Type B pancreatic cell (in vitro differentiated cells): ENCODE results near the gene PNPLA1. TPM values are rescaled to one million over a fixed set of nuclear protein-coding genes. Genes with fewer than 3 reads are reported as not detected.

Source experiments
- DNase-seq: peaks from one replicate; pipeline ENCODE4 v3.0.0; 2021; ENCODE audit warnings: mixed read lengths; ENCODE audit not compliant: unreplicated experiment; ENCODE audit errors: extremely low spot score
- H3K27ac Mint-ChIP-seq: 2 replicates; pipeline ENCODE4 v1.8.0; 2021; ENCODE audit warnings: mild to moderate bottlenecking, mixed read lengths
- H3K27me3 Mint-ChIP-seq: 2 replicates; pipeline ENCODE4 v1.8.0; 2021; ENCODE audit warnings: mixed read lengths
- H3K36me3 Mint-ChIP-seq: 2 replicates; pipeline ENCODE4 v1.8.0; 2021; ENCODE audit warnings: mixed read lengths
- H3K4me1 Mint-ChIP-seq: one replicate; pipeline ENCODE4 v1.8.0; 2021; ENCODE audit warnings: mixed read lengths; ENCODE audit not compliant: unreplicated experiment
- H3K4me3 Mint-ChIP-seq: 2 replicates; pipeline ENCODE4 v1.8.0; 2021; ENCODE audit warnings: mild to moderate bottlenecking, mixed read lengths
- H3K9me3 Mint-ChIP-seq: 2 replicates; pipeline ENCODE4 v1.8.0; 2021; ENCODE audit warnings: mixed read lengths
- total RNA-seq: library from RNA; stranded (reverse); gene quantifications from 2 replicates; pipeline ENCODE4 v1.2.1, GENCODE V29; 2021; ENCODE audit warnings: low replicate concordance
- TF ChIP-seq, protein P1 (sequence below): fragments of 200-600 bp; sonication (generic); conservative IDR thresholded peaks from 2 replicates; pipeline ENCODE4 v1.5.0; 2021; ENCODE audit warnings: antibody characterized with exemption, mild to moderate bottlenecking

The PNPLA1 gene
- total RNA-seq, 1 donor from 2014 or later, result 0.12 TPM

GRCh38 chr6:36297511-36297910 lies 27.7 kb downstream of the PNPLA1 start:
- Mint-ChIP-seq H3K4me1 (peaks cover 4% of the 10 kb centered on the region), H3K36me3 (no peaks in the 10 kb centered on the region), H3K4me3 (no peak overlapping the region), H3K9me3 (no peaks in the 10 kb centered on the region), H3K27me3 (peaks cover 3% of the 10 kb centered on the region), H3K27ac (no peak overlapping the region)
- DNase-seq, result no peak
- TF ChIP-seq, protein P1, sequence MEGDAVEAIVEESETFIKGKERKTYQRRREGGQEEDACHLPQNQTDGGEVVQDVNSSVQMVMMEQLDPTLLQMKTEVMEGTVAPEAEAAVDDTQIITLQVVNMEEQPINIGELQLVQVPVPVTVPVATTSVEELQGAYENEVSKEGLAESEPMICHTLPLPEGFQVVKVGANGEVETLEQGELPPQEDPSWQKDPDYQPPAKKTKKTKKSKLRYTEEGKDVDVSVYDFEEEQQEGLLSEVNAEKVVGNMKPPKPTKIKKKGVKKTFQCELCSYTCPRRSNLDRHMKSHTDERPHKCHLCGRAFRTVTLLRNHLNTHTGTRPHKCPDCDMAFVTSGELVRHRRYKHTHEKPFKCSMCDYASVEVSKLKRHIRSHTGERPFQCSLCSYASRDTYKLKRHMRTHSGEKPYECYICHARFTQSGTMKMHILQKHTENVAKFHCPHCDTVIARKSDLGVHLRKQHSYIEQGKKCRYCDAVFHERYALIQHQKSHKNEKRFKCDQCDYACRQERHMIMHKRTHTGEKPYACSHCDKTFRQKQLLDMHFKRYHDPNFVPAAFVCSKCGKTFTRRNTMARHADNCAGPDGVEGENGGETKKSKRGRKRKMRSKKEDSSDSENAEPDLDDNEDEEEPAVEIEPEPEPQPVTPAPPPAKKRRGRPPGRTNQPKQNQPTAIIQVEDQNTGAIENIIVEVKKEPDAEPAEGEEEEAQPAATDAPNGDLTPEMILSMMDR, result no peak

GRCh38 chr6:36298027-36298426 lies 28.2 kb downstream of the PNPLA1 start:
- Mint-ChIP-seq H3K4me3 (no peak overlapping the region), H3K4me1 (peaks cover 7% of the 10 kb centered on the region), H3K9me3 (no peaks in the 10 kb centered on the region), H3K36me3 (no peaks in the 10 kb centered on the region), H3K27ac (no peak overlapping the region), H3K27me3 (peaks cover 3% of the 10 kb centered on the region)
- no peak for DNase-seq
- TF ChIP-seq, protein P1, result no peak

DNA sequence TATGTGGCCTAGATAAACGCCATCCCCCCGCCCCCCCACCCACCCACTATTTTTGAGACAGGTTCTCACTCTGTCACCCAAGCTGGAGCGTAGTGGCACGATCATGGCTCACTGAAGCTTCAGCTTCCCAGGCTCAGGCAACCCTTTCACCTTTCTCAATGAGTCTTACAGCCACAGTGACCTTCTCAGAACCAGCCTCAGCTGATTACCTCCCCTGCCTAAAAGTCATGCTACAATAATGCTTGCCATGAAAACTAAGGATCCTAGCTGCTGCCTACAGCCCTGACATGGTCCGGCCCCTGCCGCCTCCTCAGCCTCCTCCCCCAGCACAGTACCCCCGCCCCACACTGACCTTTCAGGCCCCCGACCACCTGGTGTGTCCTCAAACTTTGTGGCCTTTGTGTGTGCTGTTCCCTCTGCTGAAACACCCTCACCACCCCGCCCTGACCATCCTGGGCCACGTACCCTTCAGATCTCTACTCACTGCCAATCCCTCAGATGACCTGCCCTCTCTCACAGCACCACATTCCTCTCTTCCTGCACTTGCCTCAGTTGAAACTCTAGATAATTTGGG lies 31.3 kb downstream of the PNPLA1 start:
- H3K27ac Mint-ChIP-seq, result no peak overlapping the region
- H3K27me3 Mint-ChIP-seq, result peaks cover 3% of the 10 kb centered on the region
- TF ChIP-seq, protein P1, result no peak
- no peaks in the 10 kb centered on the region for H3K9me3 Mint-ChIP-seq
- no peak for DNase-seq
- H3K4me3 Mint-ChIP-seq, result no peak overlapping the region
- H3K4me1 Mint-ChIP-seq, result peaks cover 8% of the 10 kb centered on the region
- H3K36me3 Mint-ChIP-seq, result no peaks in the 10 kb centered on the region

GRCh38 chr6:36301781-36302180 lies 31.9 kb downstream of the PNPLA1 start:
- H3K4me1 Mint-ChIP-seq, result peaks cover 14% of the 10 kb centered on the region

GRCh38 chr6:36302227-36302976 lies 32.5 kb downstream of the PNPLA1 start:
- Mint-ChIP-seq H3K36me3 (no peaks in the 10 kb centered on the region), H3K4me3 (no peak overlapping the region), H3K4me1 (peaks cover 14% of the 10 kb centered on the region), H3K27me3 (peaks cover 3% of the 10 kb centered on the region), H3K9me3 (no peaks in the 10 kb centered on the region), H3K27ac (no peak overlapping the region)
- DNase-seq, result peak; percentile 86
- TF ChIP-seq, protein P1, result peak; percentile 97

More at GRCh38 chr6:36301781-36302180, 31.9 kb downstream of the PNPLA1 start:
- TF ChIP-seq, protein P1, result no peak
- Mint-ChIP-seq H3K36me3 (no peaks in the 10 kb centered on the region), H3K9me3 (no peaks in the 10 kb centered on the region), H3K27me3 (peaks cover 3% of the 10 kb centered on the region), H3K4me3 (no peak overlapping the region), H3K27ac (no peak overlapping the region)
- DNase-seq, result no peak
